GM04504 (cell line): ENCODE measurements around the gene PHLDB2.
"Not testable (repeated sequence)": the region's sequence is repeated elsewhere in the genome, so short reads cannot be mapped to it uniquely, and the experiment has no call there.

Experiments
- DNase-seq: peaks from one replicate; pipeline ENCODE4 v3.0.0-alpha.2; 2012; ENCODE audit warnings: low read depth

The PHLDB2 gene

GRCh38 chr3:111859061-111859973 is at the start of gene PHLDB2:
Gene PHLDB2 (plus strand): TSS chr3:111859265. CDS start chr3:111884078, 24,813 bp downstream.
- DNase-seq = peak; percentile 48

- DNase-seq = peak; percentile 69
Measured at GRCh38 chr3:111810909-111811308, 48.2 kb upstream of the PHLDB2 start.

- DNase-seq = no peak
Measured at GRCh38 chr3:111811811-111812210, 47.3 kb upstream of the PHLDB2 start.

- no peak for DNase-seq
Measured at GRCh38 chr3:111812701-111813100, 46.4 kb upstream of the PHLDB2 start.

GRCh38 chr3:111813441-111813840 is 45.6 kb upstream of the PHLDB2 start:
- DNase-seq = no peak

- no peak for DNase-seq
Measured at GRCh38 chr3:111813979-111814378, 45.1 kb upstream of the PHLDB2 start.

- DNase-seq = not testable (repeated sequence)
Measured at GRCh38 chr3:111816771-111817170, 42.3 kb upstream of the PHLDB2 start.

- DNase-seq = no peak
Measured at GRCh38 chr3:111819927-111820326, 39.1 kb upstream of the PHLDB2 start.

GRCh38 chr3:111820651-111821050 is 38.4 kb upstream of the PHLDB2 start:
- no peak for DNase-seq

- DNase-seq = no peak
Measured at GRCh38 chr3:111821891-111822290, 37.2 kb upstream of the PHLDB2 start.

- no peak for DNase-seq
Measured at GRCh38 chr3:111822804-111823203, 36.3 kb upstream of the PHLDB2 start.

GRCh38 chr3:111823341-111823855 is 35.7 kb upstream of the PHLDB2 start:
- no peak for DNase-seq

- DNase-seq = no peak
Measured at GRCh38 chr3:111824351-111824750, 34.7 kb upstream of the PHLDB2 start.

- no peak for DNase-seq
Measured at GRCh38 chr3:111827871-111828270, 31.2 kb upstream of the PHLDB2 start.

- DNase-seq = no peak
Measured at GRCh38 chr3:111828530-111828929, 30.5 kb upstream of the PHLDB2 start.

GRCh38 chr3:111829023-111829422 is 30.0 kb upstream of the PHLDB2 start:
- no peak for DNase-seq

- no peak for DNase-seq
Measured at GRCh38 chr3:111831840-111832239, 27.2 kb upstream of the PHLDB2 start.

- DNase-seq = no peak
Measured at GRCh38 chr3:111837112-111837511, 22.0 kb upstream of the PHLDB2 start.

- DNase-seq = no peak
Measured at GRCh38 chr3:111838133-111838532, 20.9 kb upstream of the PHLDB2 start.

GRCh38 chr3:111846039-111846438 is 13.0 kb upstream of the PHLDB2 start:
- no peak for DNase-seq

GRCh38 chr3:111846717-111847116 is 12.3 kb upstream of the PHLDB2 start:
- peak; percentile 74 for DNase-seq

GRCh38 chr3:111848283-111848682 is 10.8 kb upstream of the PHLDB2 start:
- DNase-seq = no peak

GRCh38 chr3:111848778-111849177 is 10.3 kb upstream of the PHLDB2 start:
- DNase-seq = no peak

- DNase-seq = no peak
Measured at GRCh38 chr3:111850537-111850936, 8.5 kb upstream of the PHLDB2 start.
